ENCODE measurements around the gene SOS1.

DNA sequence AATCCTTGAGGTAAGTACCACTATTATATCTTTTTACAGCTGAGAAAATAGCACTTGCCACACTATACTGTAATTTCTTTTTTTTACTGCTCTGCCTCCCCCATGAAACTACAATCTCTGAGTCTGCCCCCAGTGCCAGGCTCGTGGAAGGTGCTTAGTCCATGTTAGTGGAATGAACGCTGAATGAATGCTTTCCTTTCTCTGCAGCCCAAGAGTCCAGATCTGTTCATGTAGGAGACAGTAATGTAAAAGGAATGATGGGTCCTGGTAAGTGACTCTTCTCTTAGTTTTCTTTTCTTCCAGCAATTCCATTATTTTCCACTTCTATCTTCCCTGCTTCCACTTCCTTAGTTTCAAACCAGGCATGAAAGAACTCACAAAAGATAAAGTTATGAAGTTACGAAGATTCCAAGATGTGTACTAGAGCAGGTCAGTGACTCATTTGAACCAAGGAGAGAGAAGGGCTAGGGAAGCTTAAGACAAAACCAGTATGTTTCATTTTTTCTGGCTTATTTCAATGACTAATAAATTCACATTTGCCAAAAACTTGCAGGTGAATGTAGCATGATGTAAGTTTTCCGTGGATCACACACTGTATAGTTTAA, 185.2 kb downstream of the SOS1 start:
- TF ChIP-seq ZNF274 (IDR thresholded peaks at IDR 0.05; ENCODE audit: low read depth, low read length) = no peak
- no peak for TF ChIP-seq YY1 (IDR thresholded peaks at IDR 0.05; ENCODE audit: insufficient read depth, insufficient read length)
- TF ChIP-seq SUZ12 (IDR thresholded peaks at IDR 0.05; ENCODE audit: extremely low read depth, insufficient read depth, insufficient read length) = no peak
